DND-41 (cell line): ENCODE results near the gene KIFC3.
A peak's percentile ranks its signal among the peaks of the same experiment; 100 is the strongest.

Source experiments
- ATAC-seq: fragments of 200-7000 bp; cut with Tn5 transposase; 3 replicates; pipeline ENCODE4 v1.9.1; 2021; ENCODE audit warnings: low read depth; ENCODE audit not compliant: insufficient read depth
- DNase-seq: peaks from one replicate; pipeline ENCODE4 v3.0.0-alpha.2; 2020
- H2AFZ ChIP-seq: 2 replicates; pipeline ENCODE4 v1.6.0; 2012; ENCODE audit warnings: low read depth, low read length
- H3K27ac ChIP-seq: 2 replicates; pipeline ENCODE4 v1.5.1; 2012; ENCODE audit warnings: low read length, inconsistent platforms
- H3K27me3 ChIP-seq: fragments of 200-600 bp; sonication (generic); 2 replicates; pipeline ENCODE4 v1.6.0; 2012; ENCODE audit warnings: low read length, mild to moderate bottlenecking, inconsistent platforms; ENCODE audit not compliant: insufficient read depth, poor library complexity
- H3K36me3 ChIP-seq: 2 replicates; pipeline ENCODE4 v1.5.1; 2012; ENCODE audit warnings: low read length, inconsistent platforms; ENCODE audit not compliant: insufficient read depth
- H3K4me1 ChIP-seq: 2 replicates; pipeline ENCODE4 v1.5.1; 2012; ENCODE audit warnings: mild to moderate bottlenecking, low read length; ENCODE audit not compliant: insufficient read depth
- H3K4me2 ChIP-seq: 2 replicates; pipeline ENCODE4 v1.6.0; 2012; ENCODE audit warnings: mild to moderate bottlenecking, moderate library complexity, low read length, inconsistent platforms; ENCODE audit not compliant: insufficient read depth
- H3K4me3 ChIP-seq, 2 experiments: fragments of 200-600 bp in 1 of 2; shearing (Covaris generic) in 1 of 2; 2 replicates each; pipeline ENCODE4 v1.5.1; 2012 to 2016; ENCODE audit warnings: inconsistent platforms in 2 of 2, low read length in 2 of 2, mild to moderate bottlenecking in 2 of 2, low read depth in 1 of 2, moderate library complexity in 1 of 2
- H3K79me2 ChIP-seq: 2 replicates; pipeline ENCODE4 v1.6.0; 2012; ENCODE audit warnings: low read length, inconsistent platforms; ENCODE audit not compliant: insufficient read depth
- H3K9ac ChIP-seq: 2 replicates; pipeline ENCODE4 v1.6.0; 2012; ENCODE audit warnings: low read depth, mild to moderate bottlenecking, inconsistent platforms, low read length, moderate library complexity
- H3K9me3 ChIP-seq: 2 replicates; pipeline ENCODE4 v1.5.1; 2012; ENCODE audit warnings: low read length, moderate library complexity, mild to moderate bottlenecking, inconsistent platforms; ENCODE audit not compliant: insufficient read depth, severe bottlenecking
- H4K20me1 ChIP-seq: 2 replicates; pipeline ENCODE4 v1.6.0; 2012; ENCODE audit warnings: low read length; ENCODE audit not compliant: insufficient read depth
- EZH2 ChIP-seq: IDR thresholded peaks from 3 replicates; pipeline ENCODE4 v1.6.1; 2012; ENCODE audit warnings: borderline replicate concordance, low read depth, mild to moderate bottlenecking, moderate library complexity, low read length, inconsistent platforms; ENCODE audit not compliant: severe bottlenecking
- TF ChIP-seq, protein P1 (sequence below): IDR thresholded peaks from 2 replicates; pipeline ENCODE4 v1.5.1; 2012; ENCODE audit warnings: borderline replicate concordance, low read length, moderate library complexity, mild to moderate bottlenecking; ENCODE audit not compliant: poor library complexity, severe bottlenecking; ENCODE audit errors: extremely low read depth

The KIFC3 gene

DNA sequence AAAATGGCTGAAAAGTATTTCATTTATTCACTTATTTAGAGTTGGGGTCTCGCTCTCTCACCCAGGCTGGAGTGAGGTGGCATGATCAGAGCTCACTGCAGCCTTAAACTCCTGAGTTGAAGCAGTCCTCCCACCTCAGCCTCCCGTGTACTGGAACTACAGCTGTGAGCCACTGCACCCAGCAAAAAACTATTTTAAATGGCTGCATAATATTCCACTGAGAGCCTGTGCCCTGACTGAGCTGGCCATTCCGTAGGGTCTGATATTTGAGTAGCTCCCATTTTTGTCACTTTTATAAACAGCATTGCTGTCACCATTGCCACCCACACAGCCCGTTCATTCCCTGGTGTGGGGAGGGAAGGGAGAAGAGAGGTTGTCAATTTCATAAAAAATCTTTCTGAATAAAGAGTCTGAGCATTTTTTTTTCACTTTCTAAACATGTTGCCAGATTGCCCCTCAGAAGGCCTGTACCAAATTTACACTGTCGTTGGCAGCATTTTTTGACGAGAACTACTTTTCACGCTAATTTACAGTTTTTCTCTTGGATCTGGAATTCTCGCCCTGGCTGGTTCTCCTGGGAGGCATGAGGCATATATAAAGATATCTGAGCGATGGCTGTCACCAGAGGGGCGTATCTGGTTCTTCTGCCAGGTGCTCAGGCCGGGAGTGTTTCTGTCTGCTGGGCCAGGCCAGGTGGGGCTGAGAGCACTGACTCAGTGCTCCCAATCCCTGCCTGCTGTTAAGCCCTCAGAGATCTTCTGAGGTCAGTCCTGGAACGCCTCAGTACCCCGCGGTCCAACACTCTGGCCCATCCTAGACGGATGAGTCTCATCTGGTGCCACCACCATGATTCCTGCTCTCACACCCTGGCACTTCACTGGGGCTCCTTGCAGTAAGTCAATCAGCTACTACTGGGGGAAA, 7.2 kb upstream of the KIFC3 start:
- H4K20me1 ChIP-seq: no peaks in the 10 kb centered on the region
- ATAC-seq: no peak; the same call in 1 of the 3 replicates
- H3K36me3 ChIP-seq: no peaks in the 10 kb centered on the region
- H3K9me3 ChIP-seq: no peaks in the 10 kb centered on the region
- peaks cover 37% of the 10 kb centered on the region for H3K4me1 ChIP-seq
- H3K4me2 ChIP-seq: peak overlapping the region; percentile 57
- TF ChIP-seq, protein P1, sequence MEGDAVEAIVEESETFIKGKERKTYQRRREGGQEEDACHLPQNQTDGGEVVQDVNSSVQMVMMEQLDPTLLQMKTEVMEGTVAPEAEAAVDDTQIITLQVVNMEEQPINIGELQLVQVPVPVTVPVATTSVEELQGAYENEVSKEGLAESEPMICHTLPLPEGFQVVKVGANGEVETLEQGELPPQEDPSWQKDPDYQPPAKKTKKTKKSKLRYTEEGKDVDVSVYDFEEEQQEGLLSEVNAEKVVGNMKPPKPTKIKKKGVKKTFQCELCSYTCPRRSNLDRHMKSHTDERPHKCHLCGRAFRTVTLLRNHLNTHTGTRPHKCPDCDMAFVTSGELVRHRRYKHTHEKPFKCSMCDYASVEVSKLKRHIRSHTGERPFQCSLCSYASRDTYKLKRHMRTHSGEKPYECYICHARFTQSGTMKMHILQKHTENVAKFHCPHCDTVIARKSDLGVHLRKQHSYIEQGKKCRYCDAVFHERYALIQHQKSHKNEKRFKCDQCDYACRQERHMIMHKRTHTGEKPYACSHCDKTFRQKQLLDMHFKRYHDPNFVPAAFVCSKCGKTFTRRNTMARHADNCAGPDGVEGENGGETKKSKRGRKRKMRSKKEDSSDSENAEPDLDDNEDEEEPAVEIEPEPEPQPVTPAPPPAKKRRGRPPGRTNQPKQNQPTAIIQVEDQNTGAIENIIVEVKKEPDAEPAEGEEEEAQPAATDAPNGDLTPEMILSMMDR: no peak
- no peak for TF ChIP-seq EZH2
- H3K4me3 ChIP-seq: peak overlapping the region in 1 of 2 experiments; percentile 18; a peak in 1 of 4 replicates
- H2AFZ ChIP-seq: peak overlapping the region; percentile 56
- peak overlapping the region; percentile 76 for H3K27ac ChIP-seq
- H3K27me3 ChIP-seq: no peaks in the 10 kb centered on the region
- no peaks in the 10 kb centered on the region for H3K79me2 ChIP-seq
- peak; percentile 19 for DNase-seq
- H3K9ac ChIP-seq: peak overlapping the region; percentile 49

DNA sequence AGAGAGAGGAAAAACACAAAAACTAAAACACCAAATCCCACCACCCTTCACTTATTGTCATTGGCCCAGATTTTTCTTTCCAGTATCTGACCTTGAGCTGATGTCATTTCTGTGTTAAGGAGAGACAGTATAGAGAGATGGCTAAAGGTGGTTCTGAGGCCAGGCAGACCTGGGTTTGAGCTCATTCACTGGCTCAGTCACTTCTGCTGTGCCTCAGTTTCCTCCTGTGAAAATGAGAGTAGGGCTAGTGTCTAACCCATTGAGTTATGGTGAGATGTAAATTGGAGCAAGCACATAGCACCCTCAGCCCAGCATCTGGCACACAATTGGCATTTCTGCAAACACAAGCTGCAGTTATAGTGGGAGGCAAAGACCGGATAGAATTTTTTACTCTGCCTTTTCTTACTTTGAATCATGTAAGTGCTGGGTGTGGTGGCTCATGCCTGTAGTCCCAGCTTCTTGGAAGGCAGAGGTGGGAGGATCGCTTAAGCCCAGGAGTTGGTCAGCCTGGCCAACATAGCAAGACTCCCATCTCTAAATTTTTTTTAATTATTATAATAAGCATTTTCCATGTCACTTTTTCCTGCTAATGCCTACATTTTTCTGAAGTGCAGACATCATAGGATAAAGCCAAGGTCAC, 6.4 kb upstream of the KIFC3 start:
- no peak overlapping the region for H3K27ac ChIP-seq
- no peaks in the 10 kb centered on the region for H4K20me1 ChIP-seq
- no peak overlapping the region for H3K4me3 ChIP-seq
- TF ChIP-seq EZH2: no peak
- TF ChIP-seq, protein P1: no peak
- H3K9me3 ChIP-seq: no peaks in the 10 kb centered on the region
- no peak for DNase-seq
- no peaks in the 10 kb centered on the region for H3K36me3 ChIP-seq
- H3K79me2 ChIP-seq: no peaks in the 10 kb centered on the region
- no peak overlapping the region for H2AFZ ChIP-seq
- ATAC-seq: no peak
- peaks cover 37% of the 10 kb centered on the region for H3K4me1 ChIP-seq
- H3K4me2 ChIP-seq: peak overlapping the region; percentile 36
- H3K9ac ChIP-seq: no peak overlapping the region
- H3K27me3 ChIP-seq: no peaks in the 10 kb centered on the region

DNA sequence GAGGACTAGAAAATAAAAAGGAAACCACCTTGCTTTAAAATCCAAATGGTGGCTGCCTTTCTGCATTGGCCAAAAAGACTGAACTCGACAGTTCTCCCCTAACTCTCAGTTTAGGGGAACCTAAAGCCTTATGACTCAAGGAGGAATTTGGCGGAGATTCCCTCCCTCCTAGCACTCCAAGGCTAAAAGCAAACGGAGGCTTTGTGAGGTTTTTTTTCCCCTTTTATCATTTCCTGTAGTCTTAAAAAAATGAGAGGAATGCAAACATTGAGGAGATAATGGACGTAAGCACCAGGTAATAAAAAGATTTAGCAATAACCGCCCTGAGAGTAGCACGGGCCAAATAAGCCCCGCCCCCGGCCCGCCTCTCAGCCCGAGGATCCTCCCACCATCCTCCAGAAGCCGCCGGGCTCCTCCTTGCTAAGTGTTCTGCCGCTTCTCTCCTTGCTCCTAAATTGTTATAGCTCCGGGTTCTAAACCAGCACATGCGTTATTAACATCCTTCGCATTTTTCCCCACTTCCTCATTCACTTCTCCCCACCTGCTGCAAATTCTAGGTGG, 5.8 kb upstream of the KIFC3 start:
- 0 out of 2 replicates have a peak overlapping the region, but pooled peaks have one; percentile 13 for H2AFZ ChIP-seq
- H3K27ac ChIP-seq: no peak overlapping the region
- ATAC-seq (peak; percentile 42; the same call in 1 of the 3 replicates), DNase-seq (peak; percentile 67)
- H3K27me3 ChIP-seq: no peaks in the 10 kb centered on the region
- H3K79me2 ChIP-seq: no peaks in the 10 kb centered on the region
- H3K36me3 ChIP-seq: no peaks in the 10 kb centered on the region
- no peak overlapping the region for H3K4me3 ChIP-seq
- H3K4me1 ChIP-seq: peaks cover 37% of the 10 kb centered on the region
- TF ChIP-seq, protein P1: no peak
- TF ChIP-seq EZH2: no peak
- no peaks in the 10 kb centered on the region for H4K20me1 ChIP-seq
- H3K9ac ChIP-seq: no peak overlapping the region
- H3K9me3 ChIP-seq: no peaks in the 10 kb centered on the region
- peak overlapping the region; percentile 36 for H3K4me2 ChIP-seq
